DOHH2 (cell line): ENCODE data around the gene PEAR1.

Experiments
- H3F3A ChIP-seq: fragments of 200-600 bp; sonication (generic), shearing (Covaris generic); 2 replicates; pipeline ENCODE4 v1.6.0; 2016; ENCODE audit warnings: antibody characterized with exemption, mild to moderate bottlenecking; ENCODE audit not compliant: control insufficient read depth, insufficient read depth
- H3K27ac ChIP-seq: fragments of 200-600 bp; sonication (generic); 2 replicates; pipeline ENCODE4 v1.5.1; 2014; ENCODE audit warnings: low read depth, mild to moderate bottlenecking, low read length, moderate library complexity
- H3K27me3 ChIP-seq: fragments of 200-600 bp; sonication (generic); 2 replicates; pipeline ENCODE4 v1.6.1; 2014; ENCODE audit warnings: mild to moderate bottlenecking, low read length, mixed read lengths; ENCODE audit not compliant: control insufficient read depth
- H3K36me3 ChIP-seq: fragments of 200-600 bp; sonication (generic); 2 replicates; pipeline ENCODE4 v1.6.1; 2014; ENCODE audit warnings: mild to moderate bottlenecking, low read length, moderate library complexity, mixed read lengths; ENCODE audit not compliant: control insufficient read depth
- H3K4me1 ChIP-seq: fragments of 200-600 bp; sonication (generic); 2 replicates; pipeline ENCODE4 v1.6.1; 2014; ENCODE audit warnings: mild to moderate bottlenecking, low read length, mixed read lengths; ENCODE audit not compliant: control insufficient read depth
- H3K4me2 ChIP-seq: fragments of 200-600 bp; sonication (generic); 2 replicates; pipeline ENCODE4 v1.6.0; 2014; ENCODE audit warnings: mild to moderate bottlenecking, low read length, moderate library complexity
- H3K4me3 ChIP-seq: fragments of 200-600 bp; sonication (generic); 2 replicates; pipeline ENCODE4 v1.5.1; 2014; ENCODE audit warnings: mild to moderate bottlenecking, low read length, mixed read lengths
- H3K79me2 ChIP-seq: fragments of 200-600 bp; sonication (generic); 2 replicates; pipeline ENCODE4 v1.6.1; 2014; ENCODE audit warnings: mild to moderate bottlenecking, low read length, mixed read lengths; ENCODE audit not compliant: control insufficient read depth
- H3K9me2 ChIP-seq: fragments of 200-600 bp; sonication (generic); replicated peaks from 2 replicates; pipeline ENCODE4 v1.6.1; 2014; ENCODE audit warnings: mild to moderate bottlenecking, low read length, mixed read lengths; ENCODE audit not compliant: control insufficient read depth
- H3K9me3 ChIP-seq: fragments of 200-600 bp; sonication (generic); 2 replicates; pipeline ENCODE4 v1.6.1; 2014; ENCODE audit warnings: antibody characterized with exemption, low read length, mixed read lengths; ENCODE audit not compliant: control insufficient read depth, insufficient read depth
- H4K20me1 ChIP-seq: fragments of 200-600 bp; sonication (generic); 2 replicates; pipeline ENCODE4 v1.6.0; 2014; ENCODE audit warnings: low read depth, mild to moderate bottlenecking, antibody characterized with exemption, low read length, moderate library complexity; ENCODE audit not compliant: control insufficient read depth, insufficient read depth
- CTCF ChIP-seq: fragments of 200-600 bp; sonication (generic); IDR thresholded peaks from one replicate; pipeline ENCODE4 v1.5.1; 2014; ENCODE audit warnings: antibody characterized with exemption, mild to moderate bottlenecking, low read depth, low read length; ENCODE audit not compliant: poor library complexity, severe bottlenecking
- EZH2phosphoT487 ChIP-seq: fragments of 200-600 bp; sonication (generic); IDR thresholded peaks from 2 replicates; pipeline ENCODE4 v1.6.1; 2017; ENCODE audit warnings: borderline replicate concordance, mild to moderate bottlenecking, antibody characterized with exemption, low read length, moderate library complexity, mixed read lengths

PEAR1 gene

GRCh38 chr1:156906206-156906906 lies 12.8 kb downstream of the PEAR1 start:
- Histone ChIP-seq H3K27ac (no peak overlapping the region), H3K4me2 (no peak overlapping the region), H3K36me3 (no peaks in the 10 kb centered on the region), H3K79me2 (no peaks in the 10 kb centered on the region), H3K9me3 (no peaks in the 10 kb centered on the region), H4K20me1 (no peaks in the 10 kb centered on the region), H3K9me2 (no peaks in the 10 kb centered on the region), H3K27me3 (0 out of 2 replicates have a peak, but pooled peaks cover 5% of the 10 kb centered on the region), H3F3A (no peaks in the 10 kb centered on the region), H3K4me1 (no peaks in the 10 kb centered on the region), H3K4me3 (no peak overlapping the region)
- TF ChIP-seq EZH2phosphoT487, result no peak
- no peak for TF ChIP-seq CTCF

GRCh38 chr1:156908541-156908940 lies 15.0 kb downstream of the PEAR1 start:
- Histone ChIP-seq H3K36me3 (no peaks in the 10 kb centered on the region), H3K4me2 (no peak overlapping the region), H4K20me1 (no peaks in the 10 kb centered on the region), H3K79me2 (no peaks in the 10 kb centered on the region), H3K9me2 (no peaks in the 10 kb centered on the region), H3K27me3 (0 out of 2 replicates have a peak, but pooled peaks cover 3% of the 10 kb centered on the region), H3F3A (no peaks in the 10 kb centered on the region), H3K27ac (no peak overlapping the region), H3K4me1 (no peaks in the 10 kb centered on the region), H3K4me3 (no peak overlapping the region), H3K9me3 (no peaks in the 10 kb centered on the region)
- no peak for TF ChIP-seq CTCF

- no peak overlapping the region for H3K4me2 ChIP-seq
- no peaks in the 10 kb centered on the region for H3K9me3 ChIP-seq
- no peaks in the 10 kb centered on the region for H3K9me2 ChIP-seq
- H4K20me1 ChIP-seq, result no peaks in the 10 kb centered on the region
- 0 out of 2 replicates have a peak, but pooled peaks cover 3% of the 10 kb centered on the region for H3K27me3 ChIP-seq
- no peak overlapping the region for H3K4me3 ChIP-seq
- no peak overlapping the region for H3K27ac ChIP-seq
- no peaks in the 10 kb centered on the region for H3K79me2 ChIP-seq
- no peaks in the 10 kb centered on the region for H3F3A ChIP-seq
- H3K36me3 ChIP-seq, result no peaks in the 10 kb centered on the region
- TF ChIP-seq CTCF (no peak), EZH2phosphoT487 (no peak)
- no peaks in the 10 kb centered on the region for H3K4me1 ChIP-seq
These were observed 15.4 kb downstream of the PEAR1 start for GRCh38 chr1:156908955-156909354.
